Esophagus squamous epithelium (tissue), 4 donors: ENCODE results near the gene PTPRN2.

Experiments used
- POLR2A ChIP-seq, 4 donors: fragments of 450-650 bp; IDR thresholded peaks; one replicate each; pipeline ENCODE4 v1.6.1; 2017; ENCODE audit warnings: antibody characterized with exemption in 4 of 4, mild to moderate bottlenecking in 4 of 4, moderate library complexity in 3 of 4
- TF ChIP-seq, protein P1 (sequence below), 6 experiments: fragments of 450-650 bp in 4 of 6; fragments of 200-600 bp in 2 of 6; sonication (generic) in 2 of 6; IDR thresholded peaks; one replicate each; pipeline ENCODE4 v1.5.1; 2016 to 2019; ENCODE audit warnings: antibody characterized with exemption in 6 of 6, mild to moderate bottlenecking in 4 of 6, moderate library complexity in 4 of 6

DNA sequence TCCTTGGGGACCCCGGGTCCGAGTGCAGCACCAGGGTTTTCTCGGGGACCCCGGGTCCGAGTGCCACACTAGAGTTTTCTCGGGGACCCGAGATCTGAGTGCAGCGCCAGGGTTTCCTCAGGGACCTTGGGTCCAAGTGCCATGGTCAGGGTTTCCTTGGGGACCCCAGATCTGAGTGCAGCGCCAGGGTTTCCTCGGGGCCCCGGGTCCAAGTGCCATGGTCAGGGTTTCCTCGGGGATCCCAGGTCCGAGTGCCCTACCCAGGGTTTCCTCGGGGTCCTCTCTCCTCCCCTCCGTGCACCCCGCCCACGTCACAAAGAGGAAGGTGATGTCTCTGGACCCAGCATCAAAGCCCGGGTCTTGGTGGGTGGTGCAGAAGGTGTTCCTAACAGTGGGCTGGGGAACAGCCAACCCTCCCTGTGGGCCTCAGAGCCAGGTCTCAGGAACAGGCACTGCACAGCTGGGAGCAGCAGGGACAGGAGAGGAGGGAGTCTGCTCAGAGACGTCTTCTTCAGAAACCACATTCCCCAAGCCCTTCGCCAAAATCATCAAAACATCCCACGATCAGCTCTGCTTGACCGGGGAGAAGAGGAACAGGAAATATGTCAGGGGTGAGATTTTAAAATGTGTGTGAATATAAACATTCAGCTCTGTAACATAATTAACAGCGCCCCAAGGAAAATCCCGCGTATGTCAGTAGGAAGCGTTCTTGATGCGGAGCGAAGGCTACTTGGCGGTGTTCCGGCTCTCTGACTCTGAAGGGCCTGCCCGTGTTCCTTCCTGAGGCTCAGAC lies 710.1 kb downstream of the PTPRN2 start:
- TF ChIP-seq, protein P1, sequence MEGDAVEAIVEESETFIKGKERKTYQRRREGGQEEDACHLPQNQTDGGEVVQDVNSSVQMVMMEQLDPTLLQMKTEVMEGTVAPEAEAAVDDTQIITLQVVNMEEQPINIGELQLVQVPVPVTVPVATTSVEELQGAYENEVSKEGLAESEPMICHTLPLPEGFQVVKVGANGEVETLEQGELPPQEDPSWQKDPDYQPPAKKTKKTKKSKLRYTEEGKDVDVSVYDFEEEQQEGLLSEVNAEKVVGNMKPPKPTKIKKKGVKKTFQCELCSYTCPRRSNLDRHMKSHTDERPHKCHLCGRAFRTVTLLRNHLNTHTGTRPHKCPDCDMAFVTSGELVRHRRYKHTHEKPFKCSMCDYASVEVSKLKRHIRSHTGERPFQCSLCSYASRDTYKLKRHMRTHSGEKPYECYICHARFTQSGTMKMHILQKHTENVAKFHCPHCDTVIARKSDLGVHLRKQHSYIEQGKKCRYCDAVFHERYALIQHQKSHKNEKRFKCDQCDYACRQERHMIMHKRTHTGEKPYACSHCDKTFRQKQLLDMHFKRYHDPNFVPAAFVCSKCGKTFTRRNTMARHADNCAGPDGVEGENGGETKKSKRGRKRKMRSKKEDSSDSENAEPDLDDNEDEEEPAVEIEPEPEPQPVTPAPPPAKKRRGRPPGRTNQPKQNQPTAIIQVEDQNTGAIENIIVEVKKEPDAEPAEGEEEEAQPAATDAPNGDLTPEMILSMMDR (IDR thresholded peaks at IDR 0.05), result no peak
- TF ChIP-seq POLR2A (IDR thresholded peaks at IDR 0.05), result no peak
